SK-N-SH (cell line): Measurements from ENCODE around the gene ARMC8. TPM values are rescaled to one million over a fixed set of nuclear protein-coding genes. Genes with fewer than 3 reads are reported as not detected.

Source experiments
- CTCF ChIA-PET: fragments of 300-600, 350-600 bp; formaldehyde crosslinking; extraction: SDS; loops from one replicate; lab custom pipeline; 2021; lab: Yijun Ruan, JAX
- POLR2A ChIA-PET: fragments of 350-600 bp; sonication (Branson Sonifier 250); formaldehyde crosslinking; extraction: SDS; loops from one replicate; lab custom pipeline; 2020; ENCODE audit warnings: antibody characterized with exemption, inconsistent platforms; lab: Yijun Ruan, JAX
- DNase-seq: peaks from one replicate; pipeline ENCODE4 v3.0.0; 2012
- H2AFZ ChIP-seq: fragments of 200-600 bp; sonication (generic); 2 replicates; pipeline ENCODE4 v1.8.1; 2016; ENCODE audit warnings: antibody characterized with exemption, mild to moderate bottlenecking, low read depth
- H3F3A ChIP-seq: fragments of 200-600 bp; sonication (generic); replicated peaks from 2 replicates; pipeline ENCODE3; 2016; ENCODE audit warnings: antibody characterized with exemption, mild to moderate bottlenecking; ENCODE audit not compliant: insufficient read depth
- H3K27ac ChIP-seq, 2 experiments: fragments of 200-500 bp in 1 of 2; fragments of 200-600 bp in 1 of 2; sonication (Bioruptor generic) in 1 of 2; sonication (generic), shearing (Covaris generic) in 1 of 2; 2 replicates each; pipeline versions ENCODE4 v1.5.1 to v1.6.1; 2014 to 2016; ENCODE audit warnings: low read depth in 2 of 2, inconsistent platforms in 1 of 2, low read length in 1 of 2, mild to moderate bottlenecking in 1 of 2, mixed read lengths in 1 of 2
- H3K27me3 ChIP-seq: fragments of 200-600 bp; sonication (generic), shearing (Covaris generic); 2 replicates; pipeline ENCODE4 v1.6.1; 2016; ENCODE audit warnings: mixed run types; ENCODE audit not compliant: insufficient read depth
- H3K36me3 ChIP-seq, 2 experiments: fragments of 200-500 bp in 1 of 2; fragments of 200-600 bp in 1 of 2; sonication (Bioruptor generic) in 1 of 2; sonication (generic) in 1 of 2; replicated peaks in 1 of 2; 2 replicates each; pipeline versions ENCODE3 to v1.5.1; 2014 to 2016; ENCODE audit warnings: low read length in 1 of 2, mild to moderate bottlenecking in 1 of 2; ENCODE audit not compliant: insufficient read depth in 2 of 2, control insufficient read depth in 1 of 2
- H3K4me1 ChIP-seq, 2 experiments: fragments of 200-500 bp in 1 of 2; fragments of 200-600 bp in 1 of 2; sonication (Bioruptor generic) in 1 of 2; sonication (generic), shearing (Covaris generic) in 1 of 2; 2 replicates each; pipeline versions ENCODE4 v1.5.1 to v1.6.1; 2014 to 2016; ENCODE audit warnings: low read depth in 1 of 2, low read length in 1 of 2, mixed run types in 1 of 2; ENCODE audit not compliant: insufficient read depth in 2 of 2, control insufficient read depth in 1 of 2
- H3K4me2 ChIP-seq: fragments of 200-600 bp; sonication (generic), shearing (Covaris generic); 2 replicates; pipeline ENCODE4 v1.6.1; 2017; ENCODE audit warnings: mixed run types
- H3K4me3 ChIP-seq, 2 experiments: fragments of 200-500 bp in 1 of 2; fragments of 200-600 bp in 1 of 2; sonication (Bioruptor generic) in 1 of 2; sonication (generic), shearing (Covaris generic) in 1 of 2; 2 replicates each; pipeline versions ENCODE4 v1.5.1 to v1.8.1; 2014 to 2016; ENCODE audit warnings: low read depth in 2 of 2, inconsistent platforms in 1 of 2, low read length in 1 of 2, mild to moderate bottlenecking in 1 of 2, mixed read lengths in 1 of 2, moderate library complexity in 1 of 2
- H3K79me2 ChIP-seq: fragments of 200-600 bp; sonication (generic); 2 replicates; pipeline ENCODE4 v1.8.1; 2017; ENCODE audit warnings: mild to moderate bottlenecking; ENCODE audit not compliant: insufficient read depth
- H3K9ac ChIP-seq: fragments of 200-600 bp; sonication (generic); 2 replicates; pipeline ENCODE4 v1.6.1; 2017; ENCODE audit warnings: mixed run types
- H3K9me2 ChIP-seq: fragments of 200-600 bp; sonication (generic); 2 replicates; pipeline ENCODE4 v1.6.1; 2017; ENCODE audit warnings: mixed run types
- H3K9me3 ChIP-seq: fragments of 200-600 bp; sonication (generic); 2 replicates; pipeline ENCODE4 v1.6.1; 2017; ENCODE audit warnings: mixed run types, mild to moderate bottlenecking, moderate library complexity
- H4K20me1 ChIP-seq: fragments of 200-600 bp; sonication (generic); 2 replicates; pipeline ENCODE4 v1.6.1; 2017; ENCODE audit warnings: mild to moderate bottlenecking, mixed run types; ENCODE audit not compliant: insufficient read depth
- FOXM1 ChIP-seq: IDR thresholded peaks from 2 replicates; pipeline ENCODE4 v1.4.0; 2012; ENCODE audit warnings: low read depth, mild to moderate bottlenecking
- GATA2 ChIP-seq: sonication (generic); formaldehyde crosslinking; IDR thresholded peaks from 2 replicates; pipeline ENCODE4 v1.5.0; 2020; ENCODE audit warnings: mild to moderate bottlenecking, missing genetic modification reagents
- JUND ChIP-seq: IDR thresholded peaks from 2 replicates; pipeline ENCODE4 v1.4.0; 2012
- MXI1 ChIP-seq: IDR thresholded peaks from 2 replicates; pipeline ENCODE4 v1.6.1; 2012; ENCODE audit warnings: mild to moderate bottlenecking, low read depth, low read length, improper control_type of control experiment
- POLR2AphosphoS5 ChIP-seq: IDR thresholded peaks from 2 replicates; pipeline ENCODE4 v1.6.1; 2012; ENCODE audit warnings: low read depth, low read length
- RCOR1 ChIP-seq: fragments of 150-350 bp; IDR thresholded peaks from 2 replicates; pipeline ENCODE4 v1.6.1; 2017; ENCODE audit warnings: antibody characterized with exemption, low read length
- REST ChIP-seq: IDR thresholded peaks from 2 replicates; pipeline ENCODE4 v1.6.1; 2012; ENCODE audit warnings: mild to moderate bottlenecking, low read depth, low read length, moderate library complexity
- SMC3 ChIP-seq: IDR thresholded peaks from 2 replicates; pipeline ENCODE4 v1.6.1; 2012; ENCODE audit warnings: low read depth, low read length, improper control_type of control experiment
- TCF12 ChIP-seq: IDR thresholded peaks from 2 replicates; pipeline ENCODE4 v1.4.0; 2012
- TEAD4 ChIP-seq: IDR thresholded peaks from 2 replicates; pipeline ENCODE4 v1.4.0; 2012; ENCODE audit warnings: mild to moderate bottlenecking, borderline replicate concordance; ENCODE audit not compliant: insufficient read depth
- USF1 ChIP-seq: IDR thresholded peaks from 2 replicates; pipeline ENCODE4 v1.4.0; 2012; ENCODE audit warnings: low read depth, borderline replicate concordance
- YY1 ChIP-seq: IDR thresholded peaks from 2 replicates; pipeline ENCODE4 v1.4.0; 2012; ENCODE audit warnings: low read depth, mild to moderate bottlenecking
- WGBS: methylation state at CpG from one replicate; pipeline ENCODE4 v1.1.6; 2017; ENCODE audit warnings: low lambda C conversion rate; 5-methylcytosine and 5-hydroxymethylcytosine counted together
- polyA plus RNA-seq, 3 experiments: library from polyadenylated mRNA; depleted of rRNA; stranded (reverse); fragments of >200 nt; gene quantifications; 2 replicates each; pipeline ENCODE4 v1.2.3, GENCODE V29; 2012

ARMC8 gene
- polyA plus RNA-seq, 1 of the 3 experiments (the other 2 are of a cell fraction), result 35.5 TPM

GRCh38 chr3:138265745-138266144, 78.6 kb downstream of the ARMC8 start:
- ChIA-PET POLR2A (no interaction called here), CTCF (no interaction called here)
- Histone ChIP-seq H3F3A (peaks cover 8% of the 10 kb centered on the region), H3K36me3 (peaks cover 20 to 26% of the 10 kb centered on the region in 2 experiments), H3K79me2 (no peaks in the 10 kb centered on the region), H3K9me3 (no peaks in the 10 kb centered on the region), H3K9ac (no peak overlapping the region), H3K4me3 (no peak overlapping the region), H3K4me2 (no peak overlapping the region), H3K27ac (no peak overlapping the region), H3K9me2 (no peaks in the 10 kb centered on the region), H4K20me1 (no peaks in the 10 kb centered on the region), H3K4me1 (no peaks in the 10 kb centered on the region), H2AFZ (no peak overlapping the region), H3K27me3 (no peaks in the 10 kb centered on the region)
- 95% methylated on average over 1 of the region's 1 CpG for WGBS
- TF ChIP-seq RCOR1, result no peak
- no peak for TF ChIP-seq JUND
- TF ChIP-seq GATA2 (CRISPR knock-in tag), result no peak
- no peak for TF ChIP-seq TEAD4
- no peak for TF ChIP-seq SMC3
- no peak for TF ChIP-seq FOXM1
- no peak for TF ChIP-seq YY1
- no peak for TF ChIP-seq TCF12
- TF ChIP-seq MXI1, result no peak
- no peak for TF ChIP-seq POLR2AphosphoS5
- no peak for DNase-seq

GRCh38 chr3:138267083-138267482, 80.0 kb downstream of the ARMC8 start:
- Histone ChIP-seq H4K20me1 (no peaks in the 10 kb centered on the region), H3K9ac (no peak overlapping the region), H3K4me3 (no peak overlapping the region), H3K9me3 (no peaks in the 10 kb centered on the region), H3K36me3 (peaks cover 27 to 33% of the 10 kb centered on the region in 2 experiments), H3K27ac (no peak overlapping the region), H3K27me3 (no peaks in the 10 kb centered on the region), H3K79me2 (no peaks in the 10 kb centered on the region), H3K9me2 (no peaks in the 10 kb centered on the region), H3F3A (peaks cover 8% of the 10 kb centered on the region), H3K4me2 (no peak overlapping the region), H2AFZ (no peak overlapping the region), H3K4me1 (no peaks in the 10 kb centered on the region)
- DNase-seq, result no peak
- POLR2A ChIA-PET, result no interaction called here
- TF ChIP-seq REST (no peak), USF1 (no peak)
- CTCF ChIA-PET, result no interaction called here
- over 99% methylated on average over 3 of the region's 3 CpGs for WGBS
